Measurements from ENCODE around the gene C1orf21. TPM values are rescaled to one million over a fixed set of nuclear protein-coding genes. Genes with fewer than 3 reads are reported as not detected.

The C1orf21 gene
- total and polyA plus RNA-seq, 2 donors (not counting 1 experiment from before 2014, with no cell fraction given): 53.0 to 95.4 TPM

DNA sequence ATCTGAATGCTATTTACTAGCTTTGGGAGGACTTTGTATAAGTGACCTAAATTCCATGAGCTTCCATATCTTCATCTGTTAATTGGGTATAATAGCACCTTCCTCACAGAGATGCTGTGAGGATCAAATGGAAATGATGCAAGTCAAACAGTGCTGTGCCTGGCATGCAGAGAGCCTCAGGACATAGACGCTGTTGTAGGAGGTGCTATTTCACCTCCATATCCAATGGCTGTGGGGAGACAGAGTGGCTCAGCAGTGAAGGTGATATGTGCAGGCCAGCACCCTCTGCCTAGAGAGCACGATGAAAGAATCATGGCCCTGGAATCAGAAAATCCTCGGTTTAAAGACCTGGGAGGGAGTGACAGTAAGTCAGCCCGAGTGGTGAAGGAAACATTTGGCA lies 16.0 kb upstream of the C1orf21 start:
- Histone ChIP-seq H3K27me3 (ENCODE audit: control insufficient read depth, insufficient read depth, low read length) (no peaks in the 10 kb centered on the region), H4K20me1 (ENCODE audit: control insufficient read depth, extremely low read depth, insufficient read depth, low read length) (no peaks in the 10 kb centered on the region), H3K4me1 (ENCODE audit: control insufficient read depth, extremely low read depth, insufficient read depth, low read length) (no peaks in the 10 kb centered on the region), H3K79me2 (ENCODE audit: control insufficient read depth, insufficient read depth, low read length) (no peaks in the 10 kb centered on the region), H3K9ac (ENCODE audit: insufficient read depth, low read length) (no peak overlapping the region), H3K4me2 (ENCODE audit: extremely low read depth, insufficient read depth, low read length) (no peak overlapping the region), H3K4me3 (replicated peaks in 1 of 4; ENCODE audit: control extremely low read depth in 1 of 4, insufficient read depth in 1 of 4, low read depth in 3 of 4, low read length in 4 of 4) (no peak overlapping the region), H2AFZ (ENCODE audit: low read length) (no peak overlapping the region), H3K9me3 (ENCODE audit: control insufficient read depth, insufficient read depth, low read depth, low read length) (no peaks in the 10 kb centered on the region), H3K27ac (ENCODE audit: insufficient read depth, low read length) (no peak overlapping the region), H3K36me3 (ENCODE audit: control insufficient read depth, insufficient read depth, low read length) (no peaks in the 10 kb centered on the region)
- TF ChIP-seq, protein P1, sequence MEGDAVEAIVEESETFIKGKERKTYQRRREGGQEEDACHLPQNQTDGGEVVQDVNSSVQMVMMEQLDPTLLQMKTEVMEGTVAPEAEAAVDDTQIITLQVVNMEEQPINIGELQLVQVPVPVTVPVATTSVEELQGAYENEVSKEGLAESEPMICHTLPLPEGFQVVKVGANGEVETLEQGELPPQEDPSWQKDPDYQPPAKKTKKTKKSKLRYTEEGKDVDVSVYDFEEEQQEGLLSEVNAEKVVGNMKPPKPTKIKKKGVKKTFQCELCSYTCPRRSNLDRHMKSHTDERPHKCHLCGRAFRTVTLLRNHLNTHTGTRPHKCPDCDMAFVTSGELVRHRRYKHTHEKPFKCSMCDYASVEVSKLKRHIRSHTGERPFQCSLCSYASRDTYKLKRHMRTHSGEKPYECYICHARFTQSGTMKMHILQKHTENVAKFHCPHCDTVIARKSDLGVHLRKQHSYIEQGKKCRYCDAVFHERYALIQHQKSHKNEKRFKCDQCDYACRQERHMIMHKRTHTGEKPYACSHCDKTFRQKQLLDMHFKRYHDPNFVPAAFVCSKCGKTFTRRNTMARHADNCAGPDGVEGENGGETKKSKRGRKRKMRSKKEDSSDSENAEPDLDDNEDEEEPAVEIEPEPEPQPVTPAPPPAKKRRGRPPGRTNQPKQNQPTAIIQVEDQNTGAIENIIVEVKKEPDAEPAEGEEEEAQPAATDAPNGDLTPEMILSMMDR (conservative IDR thresholded peaks at IDR 0.05 in 1 of 2, IDR thresholded peaks at IDR 0.05 in 1 of 2; ENCODE audit: low read depth in 1 of 2, low read length in 2 of 2): no peak
- no peak for TF ChIP-seq EZH2 (IDR thresholded peaks at IDR 0.05; ENCODE audit: low read length, missing control alignments)
- no peak for DNase-seq (ENCODE audit: low read depth in 2 of 2)

DNA sequence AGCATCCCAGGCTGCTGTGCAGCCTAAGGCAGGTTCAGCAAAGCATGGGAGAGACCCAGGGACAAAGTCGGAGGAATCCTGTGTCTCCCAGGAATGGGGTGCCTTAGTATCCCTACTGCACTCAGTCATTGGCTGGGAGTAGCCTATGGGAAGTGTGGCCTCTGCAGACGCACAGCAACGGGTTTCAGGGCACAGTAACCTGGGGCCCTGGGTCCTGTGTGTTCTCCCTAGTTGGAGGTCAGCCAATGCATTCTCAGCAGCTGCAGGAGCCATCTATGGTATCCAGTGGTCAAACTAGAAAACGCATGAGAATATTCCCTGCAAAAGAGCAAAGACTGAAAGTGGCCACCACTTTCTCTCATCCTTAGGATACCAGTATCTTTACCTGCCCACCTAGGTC lies 13.7 kb upstream of the C1orf21 start:
- Histone ChIP-seq H3K9me3 (ENCODE audit: control insufficient read depth, insufficient read depth, low read depth, low read length) (no peaks in the 10 kb centered on the region), H3K4me1 (ENCODE audit: control insufficient read depth, extremely low read depth, insufficient read depth, low read length) (no peaks in the 10 kb centered on the region), H2AFZ (ENCODE audit: low read length) (no peak overlapping the region), H4K20me1 (ENCODE audit: control insufficient read depth, extremely low read depth, insufficient read depth, low read length) (no peaks in the 10 kb centered on the region), H3K27me3 (ENCODE audit: control insufficient read depth, insufficient read depth, low read length) (no peaks in the 10 kb centered on the region), H3K36me3 (ENCODE audit: control insufficient read depth, insufficient read depth, low read length) (no peaks in the 10 kb centered on the region), H3K4me3 (replicated peaks in 1 of 4; ENCODE audit: control extremely low read depth in 1 of 4, insufficient read depth in 1 of 4, low read depth in 3 of 4, low read length in 4 of 4) (no peak overlapping the region), H3K27ac (ENCODE audit: insufficient read depth, low read length) (no peak overlapping the region), H3K79me2 (ENCODE audit: control insufficient read depth, insufficient read depth, low read length) (no peaks in the 10 kb centered on the region), H3K9ac (ENCODE audit: insufficient read depth, low read length) (no peak overlapping the region), H3K4me2 (ENCODE audit: extremely low read depth, insufficient read depth, low read length) (no peak overlapping the region)
- DNase-seq (ENCODE audit: low read depth in 2 of 2): no peak
- TF ChIP-seq, protein P1 (conservative IDR thresholded peaks at IDR 0.05 in 1 of 2, IDR thresholded peaks at IDR 0.05 in 1 of 2; ENCODE audit: low read depth in 1 of 2, low read length in 2 of 2): no peak

- no peak overlapping the region for H2AFZ ChIP-seq (ENCODE audit: low read length)
- no peaks in the 10 kb centered on the region for H3K79me2 ChIP-seq (ENCODE audit: control insufficient read depth, insufficient read depth, low read length)
- no peaks in the 10 kb centered on the region for H3K27me3 ChIP-seq (ENCODE audit: control insufficient read depth, insufficient read depth, low read length)
- DNase-seq (ENCODE audit: low read depth in 2 of 2): peak in 1 of 2 donors; percentile 52
- H3K9me3 ChIP-seq (ENCODE audit: control insufficient read depth, insufficient read depth, low read depth, low read length): no peaks in the 10 kb centered on the region
- H4K20me1 ChIP-seq (ENCODE audit: control insufficient read depth, extremely low read depth, insufficient read depth, low read length): no peaks in the 10 kb centered on the region
- TF ChIP-seq EZH2 (IDR thresholded peaks at IDR 0.05; ENCODE audit: low read length, missing control alignments): no peak
- TF ChIP-seq, protein P1 (conservative IDR thresholded peaks at IDR 0.05 in 1 of 2, IDR thresholded peaks at IDR 0.05 in 1 of 2; ENCODE audit: low read depth in 1 of 2, low read length in 2 of 2): no peak
- no peak overlapping the region for H3K9ac ChIP-seq (ENCODE audit: insufficient read depth, low read length)
- H3K4me2 ChIP-seq (ENCODE audit: extremely low read depth, insufficient read depth, low read length): no peak overlapping the region
- peaks cover 5% of the 10 kb centered on the region for H3K4me1 ChIP-seq (ENCODE audit: control insufficient read depth, extremely low read depth, insufficient read depth, low read length)
- no peaks in the 10 kb centered on the region for H3K36me3 ChIP-seq (ENCODE audit: control insufficient read depth, insufficient read depth, low read length)
- no peak overlapping the region for H3K27ac ChIP-seq (ENCODE audit: insufficient read depth, low read length)
- no peak overlapping the region for H3K4me3 ChIP-seq (replicated peaks in 1 of 4; ENCODE audit: control extremely low read depth in 1 of 4, insufficient read depth in 1 of 4, low read depth in 3 of 4, low read length in 4 of 4)
These were observed 10.5 kb upstream of the C1orf21 start for GRCh38 chr1:184376369-184376768.

Measured in fibroblast of lung (primary cell).